ENCODE measurements around the gene RBM33.

The RBM33 gene

GRCh38 chr7:155800301-155800700 is 155.8 kb downstream of the RBM33 start:
- DNase-seq = no peak

- no peak for DNase-seq
These were observed 156.3 kb downstream of the RBM33 start for GRCh38 chr7:155800741-155801267.

GRCh38 chr7:155802291-155802690 is 157.8 kb downstream of the RBM33 start:
- DNase-seq = no peak

- DNase-seq = no peak
These were observed 158.5 kb downstream of the RBM33 start for GRCh38 chr7:155802906-155803417.

GRCh38 chr7:155803418-155804376 is 159.2 kb downstream of the RBM33 start:
- DNase-seq = peak; percentile 14

GRCh38 chr7:155804431-155804831 is 160.0 kb downstream of the RBM33 start:
- DNase-seq = no peak

- peak; percentile 31 for DNase-seq
These were observed 160.7 kb downstream of the RBM33 start for GRCh38 chr7:155804897-155805825.

GRCh38 chr7:155805826-155806095 is 161.3 kb downstream of the RBM33 start:
- no peak for DNase-seq

GRCh38 chr7:155806096-155806871 is 161.8 kb downstream of the RBM33 start:
- DNase-seq = no peak

GRCh38 chr7:155807065-155807671 is 162.7 kb downstream of the RBM33 start:
- DNase-seq = no peak

GRCh38 chr7:155807789-155808548 is 163.5 kb downstream of the RBM33 start:
- DNase-seq = no peak

- DNase-seq = no peak
These were observed 164.3 kb downstream of the RBM33 start for GRCh38 chr7:155808549-155809331.

GRCh38 chr7:155809332-155809946 is 165.0 kb downstream of the RBM33 start:
- no peak for DNase-seq

GRCh38 chr7:155809947-155810769 is 165.7 kb downstream of the RBM33 start:
- DNase-seq = no peak

GRCh38 chr7:155810770-155811559 is 166.5 kb downstream of the RBM33 start:
- DNase-seq = no peak

- no peak for DNase-seq
These were observed 167.1 kb downstream of the RBM33 start for GRCh38 chr7:155811560-155811894.

- no peak for DNase-seq
These were observed 167.7 kb downstream of the RBM33 start, which contains the start of gene SHH for GRCh38 chr7:155811895-155812761. Gene SHH, minus strand, starts transcription at chr7:155812463. Its CDS starts 341 bp downstream, at chr7:155812122.
